GM18499 (cell line): Measurements from ENCODE around the gene KCNIP1.
A peak's percentile ranks its signal among the peaks of the same experiment; 100 is the strongest.

Source experiments
- ATAC-seq: cut with Tn5 transposase; IDR thresholded peaks from one replicate; pipeline ENCODE4 v1.9.1; 2021; ENCODE audit warnings: moderate number of reproducible peaks; ENCODE audit not compliant: insufficient read depth, unreplicated experiment

Gene KCNIP1

GRCh38 chr5:170503990-170504596 lies at the start of gene KCNIP1:
Gene KCNIP1 (plus strand): TSS chr5:170504020.
- ATAC-seq: no peak

GRCh38 chr5:170463426-170463825 lies 40.4 kb upstream of the KCNIP1 start:
- no peak for ATAC-seq

- ATAC-seq: no peak
These were observed 39.3 kb upstream of the KCNIP1 start for GRCh38 chr5:170464280-170465127.

DNA sequence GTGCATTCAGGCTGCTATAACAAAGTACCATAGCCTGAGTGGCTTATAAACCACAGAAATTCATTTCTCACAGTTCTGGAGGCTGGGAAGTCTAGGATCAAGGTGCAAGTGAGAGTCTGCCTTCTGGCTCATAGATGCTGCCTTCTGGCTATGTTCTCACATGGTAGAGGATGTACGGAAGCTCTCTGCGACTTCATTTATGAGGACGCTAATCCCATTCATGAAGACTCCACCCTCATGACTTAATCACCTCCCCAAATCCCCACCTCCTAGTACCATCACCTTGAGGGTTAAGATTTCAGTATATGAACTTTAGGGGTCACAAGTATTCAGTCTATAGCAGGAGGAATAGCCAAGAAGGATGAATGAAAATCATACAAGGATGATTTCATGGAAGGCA lies 37.3 kb upstream of the KCNIP1 start:
- ATAC-seq: no peak

DNA sequence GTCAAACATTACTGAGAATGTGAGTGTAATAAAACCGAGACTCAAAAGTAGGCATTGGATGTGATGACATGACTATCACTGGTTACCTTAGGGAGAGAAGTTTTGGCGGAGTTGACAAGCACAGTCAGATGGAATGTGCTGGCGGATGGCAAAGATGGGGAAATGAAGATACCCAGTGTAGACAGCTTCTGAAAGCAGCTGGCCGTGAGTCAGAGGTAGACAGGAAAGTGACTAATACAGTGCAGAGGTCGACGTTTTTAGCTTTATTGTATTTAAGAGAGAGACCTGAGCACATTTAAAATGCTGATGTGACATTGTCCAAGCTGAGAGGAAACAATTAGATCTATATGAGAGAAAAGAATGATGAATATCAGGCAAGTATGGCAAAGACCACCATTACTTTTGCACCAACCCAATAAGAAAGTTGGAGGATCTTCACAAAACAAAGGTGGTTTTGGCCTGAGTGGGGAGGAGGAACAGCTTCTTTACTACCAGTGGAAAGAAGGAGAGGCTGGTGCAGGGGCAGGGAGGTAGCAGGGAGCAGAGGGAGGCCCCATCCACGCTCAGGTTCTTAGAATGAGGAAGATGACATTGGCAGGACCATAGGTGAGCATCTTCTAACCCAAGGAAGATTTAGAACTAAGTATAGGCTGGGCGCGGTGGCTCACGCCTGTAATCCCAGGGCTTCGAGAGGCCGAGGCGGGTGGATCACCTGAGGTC lies 36.7 kb upstream of the KCNIP1 start:
- peak; percentile 68 for ATAC-seq

DNA sequence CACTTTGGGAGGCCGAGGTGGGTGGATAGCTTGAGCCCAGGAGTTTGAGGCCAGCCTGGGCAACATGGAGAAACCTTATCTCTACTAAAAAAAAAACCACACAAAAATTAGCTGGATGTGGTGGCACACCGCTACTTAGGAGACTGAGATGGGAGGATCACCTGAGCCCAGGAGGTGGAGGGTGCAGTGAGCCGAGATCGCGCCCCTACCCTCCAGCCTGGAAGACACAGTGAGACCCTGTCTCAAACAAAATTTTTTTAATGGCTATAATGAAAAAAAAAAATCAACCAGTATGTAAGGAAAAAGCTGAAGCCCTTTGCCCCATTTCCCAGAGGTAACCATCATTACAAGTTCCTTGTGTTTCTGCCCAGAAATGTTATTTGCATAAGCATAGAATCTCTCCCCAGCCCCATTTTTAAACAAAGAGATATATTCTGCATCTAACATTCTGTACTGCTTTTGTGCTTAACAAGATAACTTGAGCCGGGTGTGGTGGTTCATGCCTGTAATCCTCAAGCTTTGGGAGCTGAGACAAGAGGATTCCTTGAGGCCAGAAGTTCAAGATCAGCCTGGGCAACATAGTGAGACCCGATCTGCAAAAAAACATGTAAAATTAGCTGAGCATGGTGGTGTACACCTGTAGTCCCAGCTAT lies 35.1 kb upstream of the KCNIP1 start:
- ATAC-seq: no peak

DNA sequence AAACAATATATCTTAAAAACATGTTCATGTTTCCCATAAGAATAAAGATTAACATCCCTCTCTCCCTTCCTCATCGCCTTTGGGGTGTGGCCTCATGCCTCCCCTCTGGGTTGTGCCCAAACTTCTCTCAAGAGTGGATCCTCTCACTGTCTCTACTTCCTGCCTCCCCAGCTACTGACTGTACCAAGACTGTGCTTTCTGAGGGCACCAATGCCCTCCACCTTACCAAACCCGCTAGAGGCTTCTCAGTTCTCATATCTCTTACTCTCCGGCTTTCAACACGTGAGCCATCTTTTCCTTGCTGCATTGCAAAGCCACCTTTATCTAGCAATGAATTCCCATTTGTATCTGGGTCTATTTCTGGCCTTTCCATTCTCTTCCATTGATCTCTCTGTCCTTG lies 34.4 kb upstream of the KCNIP1 start:
- ATAC-seq: no peak

GRCh38 chr5:170470275-170470674 lies 33.5 kb upstream of the KCNIP1 start:
- ATAC-seq: no peak

GRCh38 chr5:170470808-170471404 lies 32.9 kb upstream of the KCNIP1 start:
- ATAC-seq: no peak

- no peak for ATAC-seq
These were observed 32.2 kb upstream of the KCNIP1 start for GRCh38 chr5:170471551-170472178.

DNA sequence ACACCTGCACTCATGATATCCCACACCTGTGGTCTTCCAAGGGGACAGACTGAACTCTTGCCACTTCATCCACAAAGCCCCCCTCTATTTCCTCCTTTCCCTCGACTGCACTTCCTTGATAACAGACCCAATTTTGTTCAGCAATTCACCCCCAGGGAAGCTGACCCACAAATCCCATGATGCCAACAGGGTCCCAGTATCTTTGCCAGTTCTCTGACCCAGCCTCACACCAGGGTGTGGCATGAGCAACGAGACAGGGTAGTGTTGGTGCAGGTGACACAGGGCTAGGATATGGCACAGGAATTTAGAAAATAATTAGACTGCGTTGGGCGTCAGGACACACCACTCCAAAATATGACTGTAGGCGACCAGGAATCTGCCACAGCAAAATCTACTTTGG lies 30.2 kb upstream of the KCNIP1 start:
- ATAC-seq: no peak

DNA sequence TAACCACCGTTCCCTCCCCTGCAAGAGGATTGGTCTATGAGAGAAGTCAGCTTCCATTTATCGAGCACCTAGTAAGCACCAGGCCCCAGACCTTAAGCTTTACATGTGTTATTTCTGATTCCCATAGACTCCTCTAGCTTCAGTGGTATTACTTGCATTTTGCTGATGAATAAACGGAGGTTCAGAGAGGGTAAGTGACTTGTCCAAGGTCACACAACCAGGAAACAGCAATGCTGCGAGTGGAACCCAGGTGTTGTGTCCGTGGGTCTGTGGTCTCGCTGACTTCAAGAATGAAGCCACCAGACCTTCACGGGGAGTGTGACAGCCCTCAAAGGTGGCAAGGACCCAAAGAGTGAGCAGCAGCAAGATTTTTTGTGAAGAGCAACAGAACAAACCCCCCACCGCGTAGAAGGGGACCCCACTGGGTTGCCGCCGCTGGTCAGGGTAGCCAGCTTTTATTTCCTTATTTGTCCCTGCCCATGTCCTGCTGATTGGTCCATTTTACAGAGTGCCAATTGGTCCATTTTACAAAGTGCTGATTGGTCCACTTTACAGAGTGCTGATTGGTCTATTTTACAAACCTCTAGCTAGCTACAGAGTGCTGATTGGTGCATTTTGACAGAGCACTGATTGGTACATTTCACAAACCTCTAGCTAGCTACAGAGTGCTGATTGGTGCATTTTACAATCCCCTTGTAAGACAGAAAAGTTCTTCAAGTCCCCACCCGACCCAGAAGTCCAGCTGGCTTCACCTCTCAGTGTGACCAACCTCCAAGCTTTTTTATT lies 29.1 kb upstream of the KCNIP1 start:
- ATAC-seq: no peak

DNA sequence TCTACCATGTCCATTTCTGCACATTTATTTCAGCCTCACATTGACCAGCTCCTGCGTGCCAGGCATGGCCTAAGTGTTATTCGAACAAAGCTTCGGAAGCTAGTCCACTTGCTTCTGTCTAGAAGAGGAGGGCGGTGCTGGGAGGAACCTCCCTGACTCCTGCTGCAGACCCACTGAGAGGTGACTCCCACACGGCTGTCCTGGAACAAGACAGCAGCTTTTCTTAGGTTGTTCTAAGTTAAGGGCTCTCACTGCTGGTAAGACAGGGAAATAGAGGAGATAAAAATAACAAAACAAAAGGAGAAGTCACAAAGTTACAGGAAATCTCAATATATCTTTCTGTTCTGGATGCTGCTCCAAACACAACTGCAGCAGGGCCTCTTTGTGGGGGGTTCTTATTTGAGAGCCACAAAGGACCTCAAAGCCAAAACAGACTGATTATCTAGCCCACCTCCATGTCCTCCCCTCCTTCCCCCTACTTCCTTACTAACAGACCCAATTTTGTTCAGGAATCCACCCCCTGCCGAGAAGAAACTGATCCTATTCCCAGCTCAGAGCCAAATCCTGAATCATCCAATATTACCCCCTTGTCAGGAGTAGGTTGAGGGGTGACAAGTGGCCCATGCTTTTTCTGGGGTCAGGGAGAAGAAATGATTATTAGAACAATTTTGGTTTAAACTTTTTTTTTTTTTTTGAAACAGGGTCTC lies 28.4 kb upstream of the KCNIP1 start:
- ATAC-seq: no peak

- ATAC-seq: no peak
These were observed 27.1 kb upstream of the KCNIP1 start for GRCh38 chr5:170476704-170477103.

DNA sequence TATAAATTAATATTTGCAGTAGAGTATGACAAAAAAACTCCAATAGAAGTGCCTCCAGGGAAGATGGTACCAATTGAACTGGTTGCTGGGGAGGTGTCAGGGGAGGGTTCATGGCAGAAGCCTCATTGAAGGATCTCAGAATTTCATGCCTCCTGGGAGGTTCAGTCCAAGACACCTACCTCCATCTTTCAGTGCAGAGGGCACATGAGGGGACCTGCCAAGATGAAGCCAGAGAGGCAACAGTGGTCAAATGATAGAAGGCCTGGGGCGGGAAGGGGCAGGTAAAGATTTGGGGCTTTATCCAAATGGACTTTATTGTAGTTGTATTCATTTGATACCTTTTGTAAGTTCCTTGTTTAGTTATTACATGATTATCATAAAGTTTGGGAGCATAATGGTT lies 25.9 kb upstream of the KCNIP1 start:
- ATAC-seq: no peak

DNA sequence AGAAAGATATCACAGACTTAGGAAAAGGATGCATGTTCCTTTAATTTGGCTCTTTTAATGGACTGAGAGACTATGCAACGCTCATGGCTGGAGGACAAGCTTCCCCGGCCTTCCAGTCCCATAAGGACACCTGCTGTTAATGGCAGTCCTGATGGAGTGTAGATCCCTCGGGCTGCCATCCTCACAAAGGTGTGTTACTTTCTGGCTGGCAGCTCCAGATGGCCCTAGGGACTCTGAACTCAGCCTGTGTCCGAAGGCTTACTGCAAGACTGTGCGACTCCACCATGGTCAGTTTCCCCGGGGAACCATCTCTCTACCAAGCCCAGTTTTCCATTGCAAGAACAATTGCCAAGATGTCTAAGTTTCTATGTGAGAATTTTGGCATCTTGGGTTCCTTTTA lies 25.5 kb upstream of the KCNIP1 start:
- ATAC-seq: no peak

DNA sequence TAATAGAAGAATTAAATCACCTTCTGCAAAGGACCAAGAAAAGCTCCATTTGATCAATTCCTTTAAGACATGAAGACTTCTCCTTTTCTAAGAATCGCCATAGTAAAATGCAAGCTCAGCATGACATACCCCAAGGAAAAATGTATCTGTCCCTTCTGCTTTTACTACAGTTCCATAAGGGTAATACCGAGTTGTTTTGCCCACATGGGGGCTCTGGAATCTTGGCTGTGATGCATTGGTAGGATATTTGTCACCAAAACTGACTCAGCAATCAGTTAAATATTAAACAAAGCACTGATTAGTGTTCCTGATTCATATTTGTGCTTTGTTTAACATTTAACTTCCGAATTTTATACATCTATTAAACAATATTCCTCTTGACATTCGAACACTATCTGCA lies 24.3 kb upstream of the KCNIP1 start:
- no peak for ATAC-seq

- no peak for ATAC-seq
These were observed 23.6 kb upstream of the KCNIP1 start for GRCh38 chr5:170480260-170480659.

DNA sequence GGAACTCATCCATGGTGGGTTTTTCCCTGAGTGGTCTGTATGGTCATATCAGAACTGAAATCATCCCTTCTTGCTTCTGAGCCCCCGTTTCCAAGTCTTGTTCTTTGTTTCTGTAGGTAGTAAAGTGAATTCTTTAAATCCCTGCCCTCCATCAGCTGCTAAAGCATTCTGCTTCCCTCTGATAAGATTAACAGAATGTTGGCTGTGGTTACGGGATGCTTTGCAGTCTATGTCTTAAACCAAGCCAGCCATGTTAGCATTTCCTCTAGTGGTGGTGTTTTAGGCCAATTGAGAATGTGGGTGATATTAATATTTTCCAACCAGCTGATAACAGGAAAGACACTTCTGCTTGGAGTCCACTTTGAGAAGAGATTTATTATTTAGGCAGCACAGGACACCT lies 22.0 kb upstream of the KCNIP1 start:
- no peak for ATAC-seq
